Activated T-cell treated with anti-CD3 and anti-CD28 coated beads, Interleukin-2, amount 50 U/mL, for 24 hours (primary cell): ENCODE data around the gene GMDS.

Experiments
- DNase-seq: peaks from one replicate; pipeline ENCODE4 v3.0.0-alpha.2; 2020
- H3K27ac Mint-ChIP-seq: 2 replicates; pipeline ENCODE4 v1.8.0; 2020; ENCODE audit warnings: mild to moderate bottlenecking, mixed read lengths
- H3K27me3 Mint-ChIP-seq: 2 replicates; pipeline ENCODE4 v1.8.0; 2020; ENCODE audit warnings: mixed read lengths
- H3K36me3 Mint-ChIP-seq: 2 replicates; pipeline ENCODE4 v1.8.0; 2020; ENCODE audit warnings: low read depth, mixed read lengths
- H3K4me1 Mint-ChIP-seq: 2 replicates; pipeline ENCODE4 v1.8.0; 2020; ENCODE audit warnings: low read depth, mixed read lengths
- H3K4me3 Mint-ChIP-seq: 2 replicates; pipeline ENCODE4 v1.8.0; 2020; ENCODE audit warnings: mild to moderate bottlenecking, moderate library complexity, mixed read lengths
- H3K9me3 Mint-ChIP-seq: 2 replicates; pipeline ENCODE4 v1.8.0; 2020; ENCODE audit warnings: mixed read lengths

The GMDS gene

GRCh38 chr6:2007165-2007564 is 238.2 kb downstream of the GMDS start:
- Mint-ChIP-seq H3K27me3 (no peaks in the 10 kb centered on the region), H3K36me3 (peaks cover 22% of the 10 kb centered on the region), H3K9me3 (peaks cover 6% of the 10 kb centered on the region), H3K4me1 (no peaks in the 10 kb centered on the region), H3K27ac (no peak overlapping the region), H3K4me3 (no peak overlapping the region)
- DNase-seq, result no peak

GRCh38 chr6:2004888-2005287 is 240.5 kb downstream of the GMDS start:
- DNase-seq, result no peak
- H3K27me3 Mint-ChIP-seq, result no peaks in the 10 kb centered on the region
- no peak overlapping the region for H3K4me3 Mint-ChIP-seq
- peaks cover 17% of the 10 kb centered on the region for H3K36me3 Mint-ChIP-seq
- H3K9me3 Mint-ChIP-seq, result peaks cover 10% of the 10 kb centered on the region
- H3K27ac Mint-ChIP-seq, result no peak overlapping the region
- H3K4me1 Mint-ChIP-seq, result no peaks in the 10 kb centered on the region

- H3K27me3 Mint-ChIP-seq, result no peaks in the 10 kb centered on the region
Measured at GRCh38 chr6:2000962-2001361, 244.4 kb downstream of the GMDS start.

GRCh38 chr6:1997702-1998101 is 247.7 kb downstream of the GMDS start:
- peaks cover 9% of the 10 kb centered on the region for H3K4me1 Mint-ChIP-seq
- peaks cover 9% of the 10 kb centered on the region for H3K36me3 Mint-ChIP-seq
- DNase-seq, result no peak
- H3K27ac Mint-ChIP-seq, result no peak overlapping the region
- H3K9me3 Mint-ChIP-seq, result peaks cover 6% of the 10 kb centered on the region
- no peak overlapping the region for H3K4me3 Mint-ChIP-seq
- H3K27me3 Mint-ChIP-seq, result no peaks in the 10 kb centered on the region

More at GRCh38 chr6:2000962-2001361, 244.4 kb downstream of the GMDS start:
- DNase-seq, result no peak
- Mint-ChIP-seq H3K4me1 (no peaks in the 10 kb centered on the region), H3K27ac (no peak overlapping the region), H3K4me3 (no peak overlapping the region), H3K9me3 (peaks cover 9% of the 10 kb centered on the region), H3K36me3 (peaks cover 9% of the 10 kb centered on the region)

- H3K4me1 Mint-ChIP-seq, result peaks cover 9% of the 10 kb centered on the region
- no peak overlapping the region for H3K4me3 Mint-ChIP-seq
- no peak for DNase-seq
- H3K27me3 Mint-ChIP-seq, result no peaks in the 10 kb centered on the region
- H3K27ac Mint-ChIP-seq, result no peak overlapping the region
- H3K9me3 Mint-ChIP-seq, result peaks cover under 1% of the 10 kb centered on the region
- H3K36me3 Mint-ChIP-seq, result no peaks in the 10 kb centered on the region
Measured at GRCh38 chr6:1995636-1996035, 249.8 kb downstream of the GMDS start.

GRCh38 chr6:1993042-1993441 is 252.4 kb downstream of the GMDS start:
- no peak for DNase-seq
- H3K27ac Mint-ChIP-seq, result no peak overlapping the region
- H3K9me3 Mint-ChIP-seq, result no peaks in the 10 kb centered on the region
- H3K27me3 Mint-ChIP-seq, result no peaks in the 10 kb centered on the region
- H3K4me3 Mint-ChIP-seq, result no peak overlapping the region
- no peaks in the 10 kb centered on the region for H3K36me3 Mint-ChIP-seq
- H3K4me1 Mint-ChIP-seq, result peaks cover 9% of the 10 kb centered on the region

GRCh38 chr6:1991332-1991878 is 254.0 kb downstream of the GMDS start:
- H3K9me3 Mint-ChIP-seq, result no peaks in the 10 kb centered on the region

GRCh38 chr6:1988843-1989242 is 256.6 kb downstream of the GMDS start:
- H3K27me3 Mint-ChIP-seq, result no peaks in the 10 kb centered on the region
- no peak overlapping the region for H3K4me3 Mint-ChIP-seq
- H3K27ac Mint-ChIP-seq, result no peak overlapping the region
- H3K9me3 Mint-ChIP-seq, result peaks cover 15% of the 10 kb centered on the region
- peaks cover 8% of the 10 kb centered on the region for H3K4me1 Mint-ChIP-seq
- no peak for DNase-seq
- peaks cover 8% of the 10 kb centered on the region for H3K36me3 Mint-ChIP-seq

More at GRCh38 chr6:1991332-1991878, 254.0 kb downstream of the GMDS start:
- Mint-ChIP-seq H3K4me3 (no peak overlapping the region), H3K27ac (no peak overlapping the region), H3K36me3 (no peaks in the 10 kb centered on the region), H3K4me1 (peaks cover 9% of the 10 kb centered on the region), H3K27me3 (no peaks in the 10 kb centered on the region)
- no peak for DNase-seq

GRCh38 chr6:1987640-1988039 is 257.8 kb downstream of the GMDS start:
- peaks cover 17% of the 10 kb centered on the region for H3K36me3 Mint-ChIP-seq
- no peak for DNase-seq
- H3K27me3 Mint-ChIP-seq, result no peaks in the 10 kb centered on the region
- H3K4me1 Mint-ChIP-seq, result no peaks in the 10 kb centered on the region
- H3K4me3 Mint-ChIP-seq, result no peak overlapping the region
- peaks cover 25% of the 10 kb centered on the region for H3K9me3 Mint-ChIP-seq
- H3K27ac Mint-ChIP-seq, result no peak overlapping the region

GRCh38 chr6:1986454-1987243 is 258.8 kb downstream of the GMDS start:
- no peak overlapping the region for H3K27ac Mint-ChIP-seq

GRCh38 chr6:1984346-1984994 is 260.9 kb downstream of the GMDS start:
- no peak for DNase-seq
- no peak overlapping the region for H3K4me3 Mint-ChIP-seq
- peaks cover 45% of the 10 kb centered on the region for H3K36me3 Mint-ChIP-seq
- peaks cover 53% of the 10 kb centered on the region for H3K9me3 Mint-ChIP-seq
- no peak overlapping the region for H3K27ac Mint-ChIP-seq
- H3K27me3 Mint-ChIP-seq, result no peaks in the 10 kb centered on the region
- H3K4me1 Mint-ChIP-seq, result no peaks in the 10 kb centered on the region

More at GRCh38 chr6:1986454-1987243, 258.8 kb downstream of the GMDS start:
- H3K4me1 Mint-ChIP-seq, result no peaks in the 10 kb centered on the region
- H3K36me3 Mint-ChIP-seq, result peaks cover 25% of the 10 kb centered on the region
- no peak overlapping the region for H3K4me3 Mint-ChIP-seq
- DNase-seq, result no peak
- H3K27me3 Mint-ChIP-seq, result no peaks in the 10 kb centered on the region
- H3K9me3 Mint-ChIP-seq, result peaks cover 34% of the 10 kb centered on the region

- peaks cover 52% of the 10 kb centered on the region for H3K36me3 Mint-ChIP-seq
- H3K4me3 Mint-ChIP-seq, result no peak overlapping the region
- no peak overlapping the region for H3K27ac Mint-ChIP-seq
- DNase-seq, result no peak
- H3K9me3 Mint-ChIP-seq, result peaks cover 57% of the 10 kb centered on the region
- no peaks in the 10 kb centered on the region for H3K4me1 Mint-ChIP-seq
- no peaks in the 10 kb centered on the region for H3K27me3 Mint-ChIP-seq
Measured at GRCh38 chr6:1983850-1984249, 261.6 kb downstream of the GMDS start.

GRCh38 chr6:1972962-1973361 is 272.4 kb downstream of the GMDS start:
- Mint-ChIP-seq H3K27ac (no peak overlapping the region), H3K4me3 (no peak overlapping the region), H3K27me3 (no peaks in the 10 kb centered on the region)

GRCh38 chr6:1971612-1972011 is 273.8 kb downstream of the GMDS start:
- no peak for DNase-seq
- no peaks in the 10 kb centered on the region for H3K9me3 Mint-ChIP-seq
- H3K36me3 Mint-ChIP-seq, result peaks cover 1% of the 10 kb centered on the region
- H3K4me1 Mint-ChIP-seq, result no peaks in the 10 kb centered on the region
- H3K27ac Mint-ChIP-seq, result no peak overlapping the region
- H3K4me3 Mint-ChIP-seq, result no peak overlapping the region
- H3K27me3 Mint-ChIP-seq, result no peaks in the 10 kb centered on the region

More at GRCh38 chr6:1972962-1973361, 272.4 kb downstream of the GMDS start:
- no peaks in the 10 kb centered on the region for H3K9me3 Mint-ChIP-seq
- H3K36me3 Mint-ChIP-seq, result peaks cover 2% of the 10 kb centered on the region
- no peak for DNase-seq
- no peaks in the 10 kb centered on the region for H3K4me1 Mint-ChIP-seq

- no peaks in the 10 kb centered on the region for H3K27me3 Mint-ChIP-seq
- DNase-seq, result no peak
Measured at GRCh38 chr6:1970151-1970561, 275.2 kb downstream of the GMDS start.

More at GRCh38 chr6:1970151-1970561, 275.2 kb downstream of the GMDS start:
- Mint-ChIP-seq H3K4me1 (no peaks in the 10 kb centered on the region), H3K4me3 (no peak overlapping the region), H3K27ac (no peak overlapping the region), H3K9me3 (no peaks in the 10 kb centered on the region), H3K36me3 (peaks cover 9% of the 10 kb centered on the region)
